ENCODE data around the gene MED13. TPM values are rescaled to one million over a fixed set of nuclear protein-coding genes. Genes with fewer than 3 reads are reported as not detected.

The MED13 gene
- polyA plus RNA-seq (2013): 35.2 TPM

- H3K4me1 ChIP-seq (ENCODE audit: control extremely low read depth in 1 of 4, control insufficient read depth in 4 of 4, insufficient read depth in 4 of 4, low read length in 3 of 4): peaks cover 9 to 21% (median 19%) of the 10 kb centered on the region in 4 experiments
- 0% methylated on average over 37 of the region's 79 CpGs for WGBS (ENCODE audit: insufficient coverage)
- no peaks in the 10 kb centered on the region for H3K27me3 ChIP-seq (replicated peaks in 2 of 5; ENCODE audit: control insufficient read depth in 4 of 5, insufficient read depth in 5 of 5, low read length in 4 of 5)
- DNase-seq: peak; percentile 25 to 56 (median 41)
- peak within 1 kb of the TSS; percentile 96 to 100 (median 98) for H3K4me3 ChIP-seq (ENCODE audit: control insufficient read depth in 1 of 7, extremely low read depth in 1 of 7, insufficient read depth in 4 of 7, low read depth in 2 of 7, low read length in 6 of 7)
- peaks cover 0 to 14% (median 7%) of the 10 kb centered on the region in 4 experiments for H3K36me3 ChIP-seq (ENCODE audit: control insufficient read depth in 4 of 4, insufficient read depth in 4 of 4, low read length in 3 of 4)
- POLR2A ChIA-PET: no interaction called here
- no peaks in the 10 kb centered on the region for H3K9me3 ChIP-seq (ENCODE audit: control extremely low read depth in 1 of 5, control insufficient read depth in 4 of 5, insufficient read depth in 2 of 5, low read depth in 1 of 5, low read length in 4 of 5)
- CTCF ChIA-PET: interaction anchor here (0.7 to 0.9 kb wide), 2 partner anchors 67 to 139 kb away, joined by 3 read pairs; no protein-coding TSS in a partner anchor
- peak within 1 kb of the TSS; percentile 99 to 100 for H3K27ac ChIP-seq (ENCODE audit: insufficient read depth in 1 of 2, low read depth in 1 of 2, low read length in 2 of 2, poor library complexity in 1 of 2, severe bottlenecking in 2 of 2)
Observed at GRCh38 chr17:62064791-62065563, at the start of gene MED13. Gene MED13, minus strand, starts transcription at chr17:62065278. Its CDS starts 73 bp downstream, at chr17:62065205.

GRCh38 chr17:62112229-62112628 is 47.2 kb upstream of the MED13 start:
- WGBS (ENCODE audit: insufficient coverage): 94% methylated on average over 2 of the region's 2 CpGs
- DNase-seq: no peak
- Histone ChIP-seq H3K27ac (ENCODE audit: insufficient read depth in 1 of 2, low read depth in 1 of 2, low read length in 2 of 2, poor library complexity in 1 of 2, severe bottlenecking in 2 of 2) (no peak overlapping the region), H3K27me3 (replicated peaks in 2 of 5; ENCODE audit: control insufficient read depth in 4 of 5, insufficient read depth in 5 of 5, low read length in 4 of 5) (peaks cover 0 to 2% (median 0%) of the 10 kb centered on the region in 5 experiments), H3K4me1 (ENCODE audit: control extremely low read depth in 1 of 4, control insufficient read depth in 4 of 4, insufficient read depth in 4 of 4, low read length in 3 of 4) (no peaks in the 10 kb centered on the region), H3K36me3 (ENCODE audit: control insufficient read depth in 4 of 4, insufficient read depth in 4 of 4, low read length in 3 of 4) (no peaks in the 10 kb centered on the region), H3K4me3 (ENCODE audit: control insufficient read depth in 1 of 7, extremely low read depth in 1 of 7, insufficient read depth in 4 of 7, low read depth in 2 of 7, low read length in 6 of 7) (no peak overlapping the region), H3K9me3 (ENCODE audit: control extremely low read depth in 1 of 5, control insufficient read depth in 4 of 5, insufficient read depth in 2 of 5, low read depth in 1 of 5, low read length in 4 of 5) (peaks cover 0 to 2% (median 0%) of the 10 kb centered on the region in 5 experiments)
- ChIA-PET CTCF (interaction anchor here (1.4 kb wide), 1 partner anchor 11 kb away, joined by 3 read pairs; no protein-coding TSS in a partner anchor), POLR2A (no interaction called here)

- H3K27ac ChIP-seq (ENCODE audit: insufficient read depth in 1 of 2, low read depth in 1 of 2, low read length in 2 of 2, poor library complexity in 1 of 2, severe bottlenecking in 2 of 2): no peak overlapping the region
- no peaks in the 10 kb centered on the region for H3K4me1 ChIP-seq (ENCODE audit: control extremely low read depth in 1 of 4, control insufficient read depth in 4 of 4, insufficient read depth in 4 of 4, low read length in 3 of 4)
- H3K27me3 ChIP-seq (replicated peaks in 2 of 5; ENCODE audit: control insufficient read depth in 4 of 5, insufficient read depth in 5 of 5, low read length in 4 of 5): peaks cover 0 to 2% (median 0%) of the 10 kb centered on the region in 5 experiments
- no peak overlapping the region for H3K4me3 ChIP-seq (ENCODE audit: control insufficient read depth in 1 of 7, extremely low read depth in 1 of 7, insufficient read depth in 4 of 7, low read depth in 2 of 7, low read length in 6 of 7)
- WGBS (ENCODE audit: insufficient coverage): 62% methylated on average over 3 of the region's 7 CpGs
- ChIA-PET POLR2A (no interaction called here), CTCF (interaction anchor here (1.4 kb wide), 1 partner anchor 11 kb away, joined by 3 read pairs; no protein-coding TSS in a partner anchor)
- no peaks in the 10 kb centered on the region for H3K36me3 ChIP-seq (ENCODE audit: control insufficient read depth in 4 of 4, insufficient read depth in 4 of 4, low read length in 3 of 4)
- peaks cover 0 to 2% (median 0%) of the 10 kb centered on the region in 5 experiments for H3K9me3 ChIP-seq (ENCODE audit: control extremely low read depth in 1 of 5, control insufficient read depth in 4 of 5, insufficient read depth in 2 of 5, low read depth in 1 of 5, low read length in 4 of 5)
- no peak for DNase-seq
Observed at GRCh38 chr17:62111562-62112171, 46.6 kb upstream of the MED13 start.

GRCh38 chr17:62110923-62111484 is 45.9 kb upstream of the MED13 start:
- POLR2A ChIA-PET: no interaction called here
- H3K4me1 ChIP-seq (ENCODE audit: control extremely low read depth in 1 of 4, control insufficient read depth in 4 of 4, insufficient read depth in 4 of 4, low read length in 3 of 4): no peaks in the 10 kb centered on the region
- peaks cover 0 to 2% (median 0%) of the 10 kb centered on the region in 5 experiments for H3K9me3 ChIP-seq (ENCODE audit: control extremely low read depth in 1 of 5, control insufficient read depth in 4 of 5, insufficient read depth in 2 of 5, low read depth in 1 of 5, low read length in 4 of 5)
- no peaks in the 10 kb centered on the region for H3K36me3 ChIP-seq (ENCODE audit: control insufficient read depth in 4 of 4, insufficient read depth in 4 of 4, low read length in 3 of 4)
- no peak for DNase-seq
- WGBS (ENCODE audit: insufficient coverage): 100% methylated on average over 2 of the region's 3 CpGs
- H3K27ac ChIP-seq (ENCODE audit: insufficient read depth in 1 of 2, low read depth in 1 of 2, low read length in 2 of 2, poor library complexity in 1 of 2, severe bottlenecking in 2 of 2): no peak overlapping the region
- H3K4me3 ChIP-seq (ENCODE audit: control insufficient read depth in 1 of 7, extremely low read depth in 1 of 7, insufficient read depth in 4 of 7, low read depth in 2 of 7, low read length in 6 of 7): no peak overlapping the region
- CTCF ChIA-PET: interaction anchor here (1.4 kb wide), 1 partner anchor 10 kb away, joined by 3 read pairs; no protein-coding TSS in a partner anchor
- peaks cover 0 to 2% (median 0%) of the 10 kb centered on the region in 5 experiments for H3K27me3 ChIP-seq (replicated peaks in 2 of 5; ENCODE audit: control insufficient read depth in 4 of 5, insufficient read depth in 5 of 5, low read length in 4 of 5)

- WGBS (ENCODE audit: insufficient coverage): 98% methylated on average over 3 of the region's 4 CpGs
- POLR2A ChIA-PET: no interaction called here
- H3K4me1 ChIP-seq (ENCODE audit: control extremely low read depth in 1 of 4, control insufficient read depth in 4 of 4, insufficient read depth in 4 of 4, low read length in 3 of 4): no peaks in the 10 kb centered on the region
Observed at GRCh38 chr17:62109924-62110323, 44.8 kb upstream of the MED13 start.

GRCh38 chr17:62109378-62109902 is 44.4 kb upstream of the MED13 start:
- no peaks in the 10 kb centered on the region for H3K36me3 ChIP-seq (ENCODE audit: control insufficient read depth in 4 of 4, insufficient read depth in 4 of 4, low read length in 3 of 4)
- 33% methylated on average over 2 of the region's 2 CpGs for WGBS (ENCODE audit: insufficient coverage)

More at GRCh38 chr17:62109924-62110323, 44.8 kb upstream of the MED13 start:
- Histone ChIP-seq H3K27ac (ENCODE audit: insufficient read depth in 1 of 2, low read depth in 1 of 2, low read length in 2 of 2, poor library complexity in 1 of 2, severe bottlenecking in 2 of 2) (no peak overlapping the region), H3K36me3 (ENCODE audit: control insufficient read depth in 4 of 4, insufficient read depth in 4 of 4, low read length in 3 of 4) (no peaks in the 10 kb centered on the region), H3K27me3 (replicated peaks in 2 of 5; ENCODE audit: control insufficient read depth in 4 of 5, insufficient read depth in 5 of 5, low read length in 4 of 5) (peaks cover 0 to 2% (median 0%) of the 10 kb centered on the region in 5 experiments), H3K4me3 (ENCODE audit: control insufficient read depth in 1 of 7, extremely low read depth in 1 of 7, insufficient read depth in 4 of 7, low read depth in 2 of 7, low read length in 6 of 7) (no peak overlapping the region), H3K9me3 (ENCODE audit: control extremely low read depth in 1 of 5, control insufficient read depth in 4 of 5, insufficient read depth in 2 of 5, low read depth in 1 of 5, low read length in 4 of 5) (peaks cover 0 to 2% (median 0%) of the 10 kb centered on the region in 5 experiments)
- DNase-seq: no peak
- CTCF ChIA-PET: interaction anchor here (1.0 to 2.0 kb wide), 4 partner anchors 12 to 34 kb away, joined by 3 to 7 read pairs (median 5); no protein-coding TSS in a partner anchor

More at GRCh38 chr17:62109378-62109902, 44.4 kb upstream of the MED13 start:
- peak; percentile 66 to 79 (median 78) for DNase-seq
- ChIA-PET CTCF (interaction anchor here (0.8 to 2.0 kb wide), 5 partner anchors 11 to 119 kb away, joined by 3 to 7 read pairs (median 4); no protein-coding TSS in a partner anchor), POLR2A (no interaction called here)
- peaks cover 0 to 2% (median 0%) of the 10 kb centered on the region in 5 experiments for H3K9me3 ChIP-seq (ENCODE audit: control extremely low read depth in 1 of 5, control insufficient read depth in 4 of 5, insufficient read depth in 2 of 5, low read depth in 1 of 5, low read length in 4 of 5)
- no peak overlapping the region for H3K27ac ChIP-seq (ENCODE audit: insufficient read depth in 1 of 2, low read depth in 1 of 2, low read length in 2 of 2, poor library complexity in 1 of 2, severe bottlenecking in 2 of 2)
- H3K4me1 ChIP-seq (ENCODE audit: control extremely low read depth in 1 of 4, control insufficient read depth in 4 of 4, insufficient read depth in 4 of 4, low read length in 3 of 4): no peaks in the 10 kb centered on the region
- peaks cover 0 to 2% (median 0%) of the 10 kb centered on the region in 5 experiments for H3K27me3 ChIP-seq (replicated peaks in 2 of 5; ENCODE audit: control insufficient read depth in 4 of 5, insufficient read depth in 5 of 5, low read length in 4 of 5)
- no peak overlapping the region for H3K4me3 ChIP-seq (ENCODE audit: control insufficient read depth in 1 of 7, extremely low read depth in 1 of 7, insufficient read depth in 4 of 7, low read depth in 2 of 7, low read length in 6 of 7)
